ENCODE measurements around the gene AURKA. TPM values are rescaled to one million over a fixed set of nuclear protein-coding genes. Genes with fewer than 3 reads are reported as not detected.

AURKA gene
- total and polyA plus RNA-seq, 9 of the 15 experiments (the other 6 are each of a cell fraction or from before 2014, with no cell fraction given), result 72.7 to 162 (median 113) TPM

DNA sequence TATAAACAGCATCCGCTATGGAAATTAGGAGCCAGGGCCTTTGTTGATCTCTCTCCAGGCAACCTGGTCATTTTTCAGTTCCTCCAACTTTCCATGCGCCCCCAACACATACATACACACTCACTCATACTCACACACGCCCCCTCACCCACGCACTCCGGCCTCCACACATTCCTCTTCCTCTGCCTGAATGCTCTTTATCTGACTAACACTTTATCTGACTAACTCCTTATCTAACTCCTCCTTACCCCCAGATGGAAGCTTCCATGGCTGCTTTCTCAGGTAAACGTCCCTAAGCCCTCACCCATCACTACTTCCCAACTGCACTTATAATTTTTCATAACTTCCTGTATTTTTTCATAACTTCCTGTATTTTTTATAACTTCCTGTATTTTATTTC is 37.5 kb upstream of the AURKA start (continued):
- TF ChIP-seq, protein P1, sequence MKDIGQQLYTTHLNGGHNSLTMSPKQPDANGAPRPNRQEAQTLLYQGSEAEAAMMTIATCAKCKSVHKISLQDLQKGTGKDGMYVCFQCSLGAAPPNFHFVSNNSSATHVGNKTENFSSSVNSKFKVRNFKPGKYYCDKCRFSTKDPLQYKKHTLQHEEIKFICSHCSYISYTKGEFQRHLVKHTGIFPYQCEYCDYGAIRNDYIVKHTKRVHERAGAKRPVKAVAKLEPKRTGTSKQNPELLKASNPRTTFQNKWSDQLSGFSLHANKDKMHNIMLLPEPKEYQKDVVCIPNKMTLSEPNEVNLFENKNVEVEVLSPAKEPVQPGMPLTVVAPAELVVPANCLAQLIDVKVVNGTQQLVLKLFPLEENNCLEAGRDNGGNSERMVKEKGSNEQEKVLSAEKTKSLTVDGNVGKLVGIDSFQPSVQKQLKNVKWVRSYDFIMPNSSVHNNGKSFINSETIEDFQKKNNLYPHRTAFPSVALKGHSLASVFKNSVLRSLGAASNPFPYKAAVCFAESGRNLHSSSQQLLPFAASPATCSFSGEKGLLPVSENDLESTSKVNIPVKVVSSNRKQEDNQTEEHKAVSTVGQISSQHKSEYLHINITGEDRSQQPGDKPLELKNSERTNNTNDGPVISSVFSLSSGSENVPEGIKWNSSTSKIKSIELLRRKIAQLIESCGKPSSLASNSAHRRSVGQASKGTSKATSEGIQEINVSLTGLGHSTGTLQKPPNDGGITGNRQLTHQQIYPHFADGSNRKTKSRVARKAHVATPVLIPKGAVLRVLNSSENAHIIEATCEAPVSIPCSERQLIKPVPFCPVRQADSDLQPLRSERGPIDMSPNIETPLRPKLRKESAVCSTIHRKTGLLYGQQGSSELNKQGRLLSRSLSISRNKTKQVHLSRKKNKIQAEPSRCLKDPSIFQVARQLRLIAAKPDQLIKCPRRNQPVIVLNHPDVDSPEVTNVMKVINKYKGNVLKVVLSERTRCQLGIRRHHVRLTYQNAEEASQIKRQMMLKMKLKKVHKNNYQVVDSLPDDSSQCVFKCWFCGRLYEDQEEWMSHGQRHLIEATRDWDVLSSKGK (CRISPR knock-in tag; IDR thresholded peaks at IDR 0.05), result no peak
- TF ChIP-seq, protein P2, sequence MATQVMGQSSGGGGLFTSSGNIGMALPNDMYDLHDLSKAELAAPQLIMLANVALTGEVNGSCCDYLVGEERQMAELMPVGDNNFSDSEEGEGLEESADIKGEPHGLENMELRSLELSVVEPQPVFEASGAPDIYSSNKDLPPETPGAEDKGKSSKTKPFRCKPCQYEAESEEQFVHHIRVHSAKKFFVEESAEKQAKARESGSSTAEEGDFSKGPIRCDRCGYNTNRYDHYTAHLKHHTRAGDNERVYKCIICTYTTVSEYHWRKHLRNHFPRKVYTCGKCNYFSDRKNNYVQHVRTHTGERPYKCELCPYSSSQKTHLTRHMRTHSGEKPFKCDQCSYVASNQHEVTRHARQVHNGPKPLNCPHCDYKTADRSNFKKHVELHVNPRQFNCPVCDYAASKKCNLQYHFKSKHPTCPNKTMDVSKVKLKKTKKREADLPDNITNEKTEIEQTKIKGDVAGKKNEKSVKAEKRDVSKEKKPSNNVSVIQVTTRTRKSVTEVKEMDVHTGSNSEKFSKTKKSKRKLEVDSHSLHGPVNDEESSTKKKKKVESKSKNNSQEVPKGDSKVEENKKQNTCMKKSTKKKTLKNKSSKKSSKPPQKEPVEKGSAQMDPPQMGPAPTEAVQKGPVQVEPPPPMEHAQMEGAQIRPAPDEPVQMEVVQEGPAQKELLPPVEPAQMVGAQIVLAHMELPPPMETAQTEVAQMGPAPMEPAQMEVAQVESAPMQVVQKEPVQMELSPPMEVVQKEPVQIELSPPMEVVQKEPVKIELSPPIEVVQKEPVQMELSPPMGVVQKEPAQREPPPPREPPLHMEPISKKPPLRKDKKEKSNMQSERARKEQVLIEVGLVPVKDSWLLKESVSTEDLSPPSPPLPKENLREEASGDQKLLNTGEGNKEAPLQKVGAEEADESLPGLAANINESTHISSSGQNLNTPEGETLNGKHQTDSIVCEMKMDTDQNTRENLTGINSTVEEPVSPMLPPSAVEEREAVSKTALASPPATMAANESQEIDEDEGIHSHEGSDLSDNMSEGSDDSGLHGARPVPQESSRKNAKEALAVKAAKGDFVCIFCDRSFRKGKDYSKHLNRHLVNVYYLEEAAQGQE (IDR thresholded peaks at IDR 0.05; ENCODE audit: borderline replicate concordance), result no peak
- TF ChIP-seq, protein P2 (CRISPR knock-in tag; IDR thresholded peaks at IDR 0.05; ENCODE audit: low read depth), result no peak
- TF ChIP-seq SAP30 (IDR thresholded peaks at IDR 0.05; ENCODE audit: borderline replicate concordance, insufficient read depth, low read depth, low read length, poor library complexity, severe bottlenecking) (no peak), RBM39 (optimal IDR thresholded peaks at IDR 0.05; ENCODE audit: low read depth, low read length) (no peak), MAZ (CRISPR knock-in tag; conservative IDR thresholded peaks at IDR 0.05 in 1 of 2, IDR thresholded peaks at IDR 0.05 in 1 of 2) (no peak), RBM25 (IDR thresholded peaks at IDR 0.05; ENCODE audit: low read depth, low read length, severe bottlenecking) (no peak), LARP7 (IDR thresholded peaks at IDR 0.05) (no peak; the same call in 1 of the 2 replicates), NCOA1 (IDR thresholded peaks at IDR 0.05; ENCODE audit: low read depth) (peak; percentile 46; the same call in 1 of the 2 replicates), ELF2 (CRISPR knock-in tag; IDR thresholded peaks at IDR 0.05) (no peak), ZNF212 (CRISPR knock-in tag; IDR thresholded peaks at IDR 0.05) (no peak)
- TF ChIP-seq, protein P3, sequence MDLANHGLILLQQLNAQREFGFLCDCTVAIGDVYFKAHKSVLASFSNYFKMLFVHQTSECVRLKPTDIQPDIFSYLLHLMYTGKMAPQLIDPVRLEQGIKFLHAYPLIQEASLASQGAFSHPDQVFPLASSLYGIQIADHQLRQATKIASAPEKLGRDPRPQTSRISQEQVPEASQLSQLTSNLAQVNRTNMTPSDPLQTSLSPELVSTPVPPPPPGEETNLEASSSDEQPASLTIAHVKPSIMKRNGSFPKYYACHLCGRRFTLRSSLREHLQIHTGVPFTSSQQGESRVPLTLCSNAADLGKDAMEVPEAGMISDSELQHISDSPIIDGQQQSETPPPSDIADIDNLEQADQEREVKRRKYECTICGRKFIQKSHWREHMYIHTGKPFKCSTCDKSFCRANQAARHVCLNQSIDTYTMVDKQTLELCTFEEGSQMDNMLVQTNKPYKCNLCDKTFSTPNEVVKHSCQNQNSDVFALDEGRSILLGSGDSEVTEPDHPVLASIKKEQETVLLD (IDR thresholded peaks at IDR 0.05), result peak; percentile 83; the same call in 1 of the 2 replicates
- TF ChIP-seq, protein P4, sequence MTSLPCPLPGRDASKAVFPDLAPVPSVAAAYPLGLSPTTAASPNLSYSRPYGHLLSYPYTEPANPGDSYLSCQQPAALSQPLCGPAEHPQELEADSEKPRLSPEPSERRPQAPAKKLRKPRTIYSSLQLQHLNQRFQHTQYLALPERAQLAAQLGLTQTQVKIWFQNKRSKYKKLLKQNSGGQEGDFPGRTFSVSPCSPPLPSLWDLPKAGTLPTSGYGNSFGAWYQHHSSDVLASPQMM (CRISPR knock-in tag; IDR thresholded peaks at IDR 0.05), result no peak

All from K562 (cell line).